Heart left ventricle (tissue), 16 donors: ENCODE data around the gene FARSB. TPM values are rescaled to one million over a fixed set of nuclear protein-coding genes. Genes with fewer than 3 reads are reported as not detected.
A peak's percentile ranks its signal among the peaks of the same experiment; 100 is the strongest.

ENCODE experiments used
- ATAC-seq, 4 donors: fragments of 200-7000 bp; cut with Tn5 transposase; one replicate each; pipeline ENCODE4 v1.9.1; 2020 to 2022; ENCODE audit warnings: moderate library complexity in 4 of 4, mild to moderate bottlenecking in 3 of 4, moderate number of reproducible peaks in 1 of 4
- DNase-seq, 5 donors: peaks; one replicate each; pipeline ENCODE4 v3.0.0-alpha.2; 2020
- H3K27ac ChIP-seq, 12 donors: fragments of 200-600 bp; sonication (generic) in 4 of 12; one replicate each; pipeline versions ENCODE4 v1.5.0 to v1.8.0; 2016 to 2022; ENCODE audit warnings: mild to moderate bottlenecking in 2 of 12
- H3K27me3 ChIP-seq, 9 donors: fragments of 200-600 bp; sonication (generic) in 2 of 9; one replicate each; pipeline versions ENCODE4 v1.5.1 to v1.8.0; 2016 to 2022; ENCODE audit warnings: mild to moderate bottlenecking in 3 of 9
- H3K36me3 ChIP-seq, 9 donors: fragments of 200-600 bp; sonication (generic) in 2 of 9; one replicate each; pipeline versions ENCODE4 v1.5.0 to v1.8.0; 2018 to 2022; ENCODE audit warnings: mild to moderate bottlenecking in 2 of 9
- H3K4me1 ChIP-seq, 12 donors: fragments of 200-600 bp; sonication (generic) in 4 of 12; one replicate each; pipeline versions ENCODE4 v1.5.0 to v1.8.0; 2016 to 2022; ENCODE audit warnings: mild to moderate bottlenecking in 3 of 12
- H3K4me3 ChIP-seq, 12 donors: fragments of 200-600 bp; sonication (generic) in 4 of 12; one replicate each; pipeline versions ENCODE4 v1.5.0 to v1.8.0; 2017 to 2022; ENCODE audit warnings: mild to moderate bottlenecking in 9 of 12, moderate library complexity in 4 of 12
- H3K9me3 ChIP-seq, 12 donors: fragments of 200-600 bp; sonication (generic) in 4 of 12; one replicate each; pipeline versions ENCODE4 v1.5.0 to v1.8.0; 2016 to 2022; ENCODE audit warnings: mild to moderate bottlenecking in 1 of 12
- POLR2A ChIP-seq, 2 donors: fragments of 450-650 bp; IDR thresholded peaks; one replicate each; pipeline ENCODE4 v1.6.1; 2017; ENCODE audit warnings: antibody characterized with exemption in 2 of 2, mild to moderate bottlenecking in 2 of 2, moderate library complexity in 2 of 2
- WGBS, 4 donors: extraction: QIAGEN DNeasy Blood & Tissue Kit in 2 of 4; methylation state at CpG; one replicate each; pipeline versions ENCODE4 v1.1.5 to v1.1.7; 2013 to 2018; 5-methylcytosine and 5-hydroxymethylcytosine counted together
- intact Hi-C, 10 donors: fragments of 100-400 bp; cut with DNase I; formaldehyde crosslinking; loops; one replicate each; pipeline versions ENCODE4 v1.11.1 to v1.14.2; 2022
- polyA plus RNA-seq, 2 donors: library from polyadenylated mRNA; stranded (reverse); fragments of 200-250 nt; gene quantifications; one replicate each; pipeline ENCODE4 v1.2.3, GENCODE V29; 2013
- total RNA-seq, 9 donors: library from RNA; depleted of rRNA in 2 of 9; stranded (reverse); fragments of >200 nt in 2 of 9; fragmentation: NEBNext Ultra II Directional in 3 of 9; extraction: Animal tissue kit (Norgen Biotek cat#: 25700) in 3 of 9; gene quantifications; one replicate each; pipeline versions ENCODE4 v1.1.0 to v1.2.4, GENCODE V29; 2016 to 2023
- TF ChIP-seq, protein P1 (sequence below), 12 donors: fragments of 200-600 bp; sonication (generic) in 4 of 12; IDR thresholded peaks; one replicate each; pipeline versions ENCODE4 v1.5.0 to v1.8.0; 2018 to 2022; ENCODE audit warnings: antibody characterized with exemption in 12 of 12, mild to moderate bottlenecking in 5 of 12
- donor health status: ischemic (EF 13 %, LVEDD 7.1; RV severe dilation, severe dysfunction).
- donor health status: healthy with polysubstance abuse.
- donor health status: DM: no; HTN: yes; CAD: no.
- donor health status: DM: no; HTN: no; CAD: no.
- donor health status: ischemic (EF 25% LVEDD 6.9; RV normal size, moderate dysfunction).
- donor health status: ischemic (EF 25% LVEDD 5.7; RV mildly dilated, moderate dysfunction).
- donor health status: healthy.
- donor health status: DM: yes; HTN: yes; CAD: no.
- donor health status: ischemic (EF 35%, LVEDD 5.7; RV mildly dilated, moderate dysfunction).
- donor health status: nonischemic (EF 11% LVEDD 7.7; RV severe dilation, severe dysfunction).
- donor health status: DM: yes; HTN: yes; CAD: no.
- donor health status: PGD.
- donor health status: ischemic (EF 29% LVEDD 5.4; RV normal size, mild dysfunction).
- donor health status: nonischemic (EF 23%, LVEDD 6.1; RV moderate dilation, normal function).

FARSB gene
- total and polyA plus RNA-seq, 11 donors: 9.8 to 29.2 (median 19.5) TPM

DNA sequence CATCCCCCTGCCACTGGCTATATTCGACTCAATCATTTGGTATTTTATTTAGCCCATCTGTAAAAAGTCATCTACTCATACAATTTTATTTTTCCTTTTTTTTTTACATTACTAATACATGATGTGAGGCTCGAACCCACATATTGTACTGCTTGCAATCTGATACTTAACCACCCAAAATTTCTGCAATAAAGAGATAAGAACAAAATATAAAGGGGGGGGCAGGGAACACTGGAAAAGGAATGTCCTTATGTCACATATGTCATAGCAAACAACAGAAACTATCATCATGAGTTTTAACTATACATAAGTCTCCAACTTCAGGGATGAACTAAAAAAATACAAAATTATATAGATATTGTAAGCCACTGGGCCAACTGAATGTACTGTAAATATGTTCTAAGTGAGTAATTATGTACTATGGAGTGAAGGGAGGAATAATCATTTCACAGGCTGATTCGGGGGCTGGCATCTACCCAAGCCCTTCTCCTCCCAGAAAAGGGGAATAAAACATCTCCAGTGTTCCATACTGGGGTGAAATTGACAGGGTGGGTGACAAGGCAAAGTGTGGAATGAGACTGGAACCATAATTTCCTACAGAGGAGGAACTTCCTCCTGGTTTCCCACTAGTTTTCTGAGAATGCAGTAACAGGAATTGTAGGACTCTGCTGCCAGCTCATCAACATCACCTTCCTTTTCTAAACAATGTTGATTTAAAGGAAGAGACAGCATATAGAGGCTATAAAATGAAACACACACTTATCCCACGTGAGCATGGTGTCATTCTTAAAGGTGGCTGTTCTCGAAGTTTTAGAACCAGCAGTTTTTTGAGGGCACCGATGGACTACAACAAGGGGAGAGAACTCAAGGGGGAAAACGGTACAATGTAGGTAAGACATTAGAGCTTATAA is 79.5 kb downstream of the FARSB start:
- 84 to 87% (median 85%) methylated on average over 7 of the region's 7 CpGs for WGBS, 4 donors
- peaks cover 0 to 22% (median 4%) of the 10 kb centered on the region in 9 donors for H3K36me3 ChIP-seq
- ATAC-seq: no peak
- TF ChIP-seq POLR2A (IDR thresholded peaks at IDR 0.05): no peak
- TF ChIP-seq, protein P1, sequence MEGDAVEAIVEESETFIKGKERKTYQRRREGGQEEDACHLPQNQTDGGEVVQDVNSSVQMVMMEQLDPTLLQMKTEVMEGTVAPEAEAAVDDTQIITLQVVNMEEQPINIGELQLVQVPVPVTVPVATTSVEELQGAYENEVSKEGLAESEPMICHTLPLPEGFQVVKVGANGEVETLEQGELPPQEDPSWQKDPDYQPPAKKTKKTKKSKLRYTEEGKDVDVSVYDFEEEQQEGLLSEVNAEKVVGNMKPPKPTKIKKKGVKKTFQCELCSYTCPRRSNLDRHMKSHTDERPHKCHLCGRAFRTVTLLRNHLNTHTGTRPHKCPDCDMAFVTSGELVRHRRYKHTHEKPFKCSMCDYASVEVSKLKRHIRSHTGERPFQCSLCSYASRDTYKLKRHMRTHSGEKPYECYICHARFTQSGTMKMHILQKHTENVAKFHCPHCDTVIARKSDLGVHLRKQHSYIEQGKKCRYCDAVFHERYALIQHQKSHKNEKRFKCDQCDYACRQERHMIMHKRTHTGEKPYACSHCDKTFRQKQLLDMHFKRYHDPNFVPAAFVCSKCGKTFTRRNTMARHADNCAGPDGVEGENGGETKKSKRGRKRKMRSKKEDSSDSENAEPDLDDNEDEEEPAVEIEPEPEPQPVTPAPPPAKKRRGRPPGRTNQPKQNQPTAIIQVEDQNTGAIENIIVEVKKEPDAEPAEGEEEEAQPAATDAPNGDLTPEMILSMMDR (IDR thresholded peaks at IDR 0.05): no peak
- no peaks in the 10 kb centered on the region for H3K9me3 ChIP-seq
- DNase-seq: no peak
- H3K4me3 ChIP-seq: no peak overlapping the region
- intact Hi-C loops: loop anchor here in 1 of 10 donors (10.0 kb wide), 1 partner anchor 152 kb away; the partner anchor contains the start of gene SGPP2
- H3K27ac ChIP-seq: no peak overlapping the region
- H3K4me1 ChIP-seq: peaks cover 0 to 19% (median 12%) of the 10 kb centered on the region in 12 donors
- H3K27me3 ChIP-seq: no peaks in the 10 kb centered on the region

DNA sequence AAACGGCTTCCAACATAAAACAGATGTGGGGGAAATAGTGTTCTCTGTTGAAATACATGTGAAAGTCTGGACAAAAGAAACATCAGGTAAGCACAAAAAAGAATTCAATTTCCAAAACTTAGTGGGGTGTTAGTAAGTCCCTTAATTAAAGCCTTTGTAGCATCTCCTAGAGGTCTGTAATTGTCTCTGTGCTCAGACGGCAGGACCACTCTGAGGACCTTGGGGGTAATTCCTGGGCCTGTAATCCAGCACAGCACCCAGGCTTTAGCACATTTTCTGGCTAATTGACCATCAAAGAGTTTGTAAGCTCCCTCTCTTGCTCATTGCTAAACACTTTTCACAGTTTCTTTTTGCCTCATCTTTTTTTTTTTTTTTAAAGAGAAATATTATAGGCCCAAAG is 80.3 kb downstream of the FARSB start:
- Histone ChIP-seq H3K27me3 (no peaks in the 10 kb centered on the region), H3K4me3 (no peak overlapping the region), H3K4me1 (peaks cover 0 to 19% (median 12%) of the 10 kb centered on the region in 12 donors), H3K27ac (no peak overlapping the region), H3K9me3 (no peaks in the 10 kb centered on the region), H3K36me3 (peaks cover 0 to 26% (median 7%) of the 10 kb centered on the region in 9 donors)
- WGBS, 4 donors: 92 to 97% (median 94%) methylated on average over 2 of the region's 2 CpGs
- DNase-seq (no peak), ATAC-seq (no peak)
- TF ChIP-seq POLR2A (IDR thresholded peaks at IDR 0.05): no peak
- TF ChIP-seq, protein P1 (IDR thresholded peaks at IDR 0.05): no peak
- intact Hi-C loops: loop anchor here in 1 of 10 donors (10.0 kb wide), 1 partner anchor 151 kb away; the partner anchor contains the start of gene SGPP2

DNA sequence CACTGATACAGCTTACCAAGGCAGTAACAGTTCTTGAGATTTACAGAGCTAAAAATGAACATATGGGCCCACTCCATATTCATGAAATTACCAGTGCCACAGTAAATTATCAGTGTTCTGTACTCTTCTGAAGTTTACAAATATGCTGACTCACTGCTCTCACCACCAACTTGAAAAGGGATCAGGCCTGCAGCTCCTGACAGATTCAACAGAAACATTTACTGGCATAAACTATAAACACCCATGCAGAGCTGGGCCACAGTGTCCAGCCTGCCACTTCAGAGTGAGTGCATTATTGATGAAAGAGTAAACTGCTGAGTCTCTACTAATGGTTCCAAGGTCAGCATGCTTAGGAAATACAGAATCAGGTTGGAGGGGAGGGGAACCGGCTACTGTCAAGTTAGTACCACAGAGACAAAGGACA is 83.1 kb downstream of the FARSB start:
- no peak overlapping the region for H3K4me3 ChIP-seq
- peaks cover 0 to 26% (median 14%) of the 10 kb centered on the region in 12 donors for H3K4me1 ChIP-seq
- no peaks in the 10 kb centered on the region for H3K9me3 ChIP-seq
- intact Hi-C loops: loop anchor here in 1 of 10 donors (10.0 kb wide), 1 partner anchor 148 kb away; the partner anchor contains the start of gene SGPP2
- peak overlapping the region in 11 of 12 donors; percentile 20 to 69 (median 55) for H3K27ac ChIP-seq
- no peaks in the 10 kb centered on the region for H3K27me3 ChIP-seq
- 72 to 77% (median 75%) methylated on average over 1 of the region's 1 CpG for whole genome bisulfite sequencing, 4 donors
- DNase-seq (peak in 1 of 5 donors; percentile 32), ATAC-seq (peak; percentile 75 to 88 (median 82))
- no peak for TF ChIP-seq POLR2A (IDR thresholded peaks at IDR 0.05)
- TF ChIP-seq, protein P1 (IDR thresholded peaks at IDR 0.05): no peak
- H3K36me3 ChIP-seq: peaks cover 0 to 23% (median 9%) of the 10 kb centered on the region in 9 donors

DNA sequence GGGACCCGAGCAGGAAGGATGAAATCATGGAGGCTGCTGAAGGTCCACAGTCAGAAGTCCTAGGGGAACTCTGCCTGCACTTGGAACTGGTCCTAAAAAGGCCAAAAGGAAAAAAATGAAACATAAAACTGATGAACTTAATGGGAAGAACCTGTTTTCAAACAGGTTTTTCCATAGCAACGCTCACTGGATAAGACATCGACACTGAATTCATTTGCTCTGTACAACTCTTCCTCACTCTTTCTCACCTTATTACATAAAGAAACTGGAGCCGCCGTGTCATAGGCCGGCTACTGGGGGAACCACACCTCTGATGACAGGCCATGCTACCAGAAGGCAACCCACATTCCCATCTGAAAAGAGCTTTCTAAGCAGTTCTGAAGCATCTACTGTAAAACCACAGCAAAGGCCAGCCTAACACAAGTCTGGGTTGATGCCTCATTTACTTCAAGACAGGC is 83.6 kb downstream of the FARSB start:
- Histone ChIP-seq H3K27ac (peak overlapping the region in 11 of 12 donors; percentile 2 to 69 (median 55)), H3K9me3 (no peaks in the 10 kb centered on the region), H3K4me3 (no peak overlapping the region), H3K4me1 (peaks cover 0 to 24% (median 14%) of the 10 kb centered on the region in 12 donors), H3K36me3 (peaks cover 0 to 28% (median 14%) of the 10 kb centered on the region in 9 donors), H3K27me3 (no peaks in the 10 kb centered on the region)
- DNase-seq (no peak), ATAC-seq (peak in 2 of 4 donors; percentile 10 to 22)
- 81 to 85% (median 83%) methylated on average over 6 of the region's 6 CpGs for WGBS, 4 donors
- no peak for TF ChIP-seq POLR2A (IDR thresholded peaks at IDR 0.05)
- TF ChIP-seq, protein P1 (IDR thresholded peaks at IDR 0.05): no peak
- intact Hi-C loops: loop anchor here in 1 of 10 donors (10.0 kb wide), 1 partner anchor 147 kb away; the partner anchor contains the start of gene SGPP2
